ENCODE results near the gene TBX10. TPM values are rescaled to one million over a fixed set of nuclear protein-coding genes. Genes with fewer than 3 reads are reported as not detected.

Gene TBX10
- total and polyA plus RNA-seq, 2 donors (not counting 3 experiments of a cell fraction or from before 2014, with no cell fraction given) = not detected

- intact Hi-C loops (cut with micrococcal nuclease) = no loop called here
- BruUV-seq (replicated peaks) = no TSS peak
These were observed 26.2 kb upstream of the TBX10 start for GRCh38 chr11:67665541-67666302.

More at GRCh38 chr11:67665541-67666302, 26.2 kb upstream of the TBX10 start:
- Histone ChIP-seq H3K9me1 (replicated peaks; ENCODE audit: control insufficient read depth, extremely low read depth, insufficient read depth, low read length) (no peaks in the 10 kb centered on the region), H3K4me1 (ENCODE audit: control insufficient read depth, extremely low read depth, insufficient read depth, low read length) (no peaks in the 10 kb centered on the region), H3K79me2 (ENCODE audit: control insufficient read depth, insufficient read depth, low read length) (no peaks in the 10 kb centered on the region), H3K9me3 (replicated peaks; ENCODE audit: control insufficient read depth, insufficient read depth, low read length) (no peaks in the 10 kb centered on the region), H3K27ac (ENCODE audit: insufficient read depth, low read depth, low read length) (no peak overlapping the region), H2AFZ (ENCODE audit: low read depth, low read length) (no peak overlapping the region), H3K36me3 (ENCODE audit: control insufficient read depth in 2 of 2, extremely low read depth in 1 of 2, insufficient read depth in 2 of 2, low read length in 2 of 2) (no peaks in the 10 kb centered on the region), H3K4me3 (replicated peaks in 1 of 3; ENCODE audit: insufficient read depth in 1 of 3, low read depth in 1 of 3, low read length in 3 of 3) (no peak overlapping the region), H3K4me2 (ENCODE audit: insufficient read depth, low read length) (no peak overlapping the region), H3K9ac (replicated peaks; ENCODE audit: extremely low read depth, insufficient read depth, low read length) (no peak overlapping the region), H3K27me3 (ENCODE audit: control insufficient read depth in 2 of 2, insufficient read depth in 2 of 2, low read length in 2 of 2) (no peaks in the 10 kb centered on the region), H4K20me1 (replicated peaks; ENCODE audit: control insufficient read depth, extremely low read depth, insufficient read depth, low read length) (no peaks in the 10 kb centered on the region)
- POLR2A ChIA-PET = no interaction called here
- CTCF ChIA-PET = interaction anchor here (0.8 kb wide), 1 partner anchor 19 kb away, joined by 3 read pairs; no protein-coding TSS in a partner anchor
- FAIRE-seq = no peak
- DNase-seq (ENCODE audit: low read depth, low spot score) = no peak
- dilution Hi-C loops (cut with MboI; ENCODE audit: extremely low pct_ligation_motif_present, low sequenced_read_pairs) = no loop called here
- TF ChIP-seq MAX (IDR thresholded peaks at IDR 0.05; ENCODE audit: insufficient read depth, insufficient read length) (no peak), MYC (IDR thresholded peaks at IDR 0.05; ENCODE audit: low read depth, low read length) (no peak), EZH2 (IDR thresholded peaks at IDR 0.05; ENCODE audit: borderline replicate concordance, low read depth, low read length, severe bottlenecking) (no peak), POLR2AphosphoS5 (IDR thresholded peaks at IDR 0.05; ENCODE audit: insufficient read depth, low read depth, low read length) (no peak), CTCF (IDR thresholded peaks at IDR 0.05; ENCODE audit: extremely low read depth in 1 of 2, insufficient read depth in 1 of 2, low read depth in 1 of 2, low read length in 2 of 2) (peak in 1 of 2 donors; percentile 2)
